ENCODE results near the gene PRKCA. TPM values are rescaled to one million over a fixed set of nuclear protein-coding genes. Genes with fewer than 3 reads are reported as not detected.
A peak's percentile ranks its signal among the peaks of the same experiment; 100 is the strongest.
"Not testable (repeated sequence)": the region's sequence is repeated elsewhere in the genome, so short reads cannot be mapped to it uniquely, and the experiment has no call there.

Gene PRKCA
- total and polyA plus RNA-seq, 4 donors, result 3.0 to 14.1 (median 5.4) TPM

DNA sequence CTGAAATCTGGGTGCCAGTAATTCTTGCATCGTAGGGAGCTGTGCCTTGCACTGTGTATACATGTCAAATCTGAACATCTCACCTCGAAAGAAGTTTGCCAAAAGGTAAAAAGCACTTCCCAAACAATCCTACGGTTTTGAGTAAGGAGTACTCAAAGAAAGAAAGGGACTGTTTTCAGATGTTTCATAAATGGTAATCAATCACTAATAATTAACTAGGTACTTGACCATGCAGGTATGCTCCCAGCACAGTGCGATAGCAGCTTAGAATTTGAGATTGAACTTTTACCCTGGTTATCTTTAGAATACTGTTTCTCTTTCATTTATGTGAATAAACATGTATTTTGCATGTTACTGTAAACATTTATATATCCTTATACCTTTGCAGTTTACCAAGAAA is 39.0 kb downstream of the PRKCA start:
- Histone ChIP-seq H3K27ac (ENCODE audit: low read depth in 1 of 2, low read length in 2 of 2) (peak overlapping the region; percentile 62 to 77), H3K27me3 (ENCODE audit: control insufficient read depth in 4 of 4, insufficient read depth in 4 of 4, low read length in 3 of 4) (no peaks in the 10 kb centered on the region), H3K9me3 (ENCODE audit: control insufficient read depth in 4 of 4, low read length in 3 of 4) (no peaks in the 10 kb centered on the region), H3K36me3 (ENCODE audit: control insufficient read depth in 4 of 4, insufficient read depth in 3 of 4, low read depth in 1 of 4, low read length in 3 of 4) (no peaks in the 10 kb centered on the region), H3K4me1 (ENCODE audit: control insufficient read depth in 4 of 4, insufficient read depth in 4 of 4, low read length in 3 of 4) (peaks cover 4 to 42% (median 32%) of the 10 kb centered on the region in 4 donors), H3K4me3 (ENCODE audit: low read depth in 1 of 3, low read length in 3 of 3) (peak overlapping the region; percentile 14 to 47 (median 41)), H3K9ac (ENCODE audit: low read depth in 1 of 2, low read length in 2 of 2) (peak overlapping the region in 1 of 2 donors; percentile 16)
- peak; percentile 70 to 71 for TF ChIP-seq HNF4A (conservative IDR thresholded peaks at IDR 0.05)
- no peak for TF ChIP-seq FOXA2 (IDR thresholded peaks at IDR 0.05)
- TF ChIP-seq EGR1 (IDR thresholded peaks at IDR 0.05; ENCODE audit: low read depth in 2 of 2), result no peak
- TF ChIP-seq, protein P1, sequence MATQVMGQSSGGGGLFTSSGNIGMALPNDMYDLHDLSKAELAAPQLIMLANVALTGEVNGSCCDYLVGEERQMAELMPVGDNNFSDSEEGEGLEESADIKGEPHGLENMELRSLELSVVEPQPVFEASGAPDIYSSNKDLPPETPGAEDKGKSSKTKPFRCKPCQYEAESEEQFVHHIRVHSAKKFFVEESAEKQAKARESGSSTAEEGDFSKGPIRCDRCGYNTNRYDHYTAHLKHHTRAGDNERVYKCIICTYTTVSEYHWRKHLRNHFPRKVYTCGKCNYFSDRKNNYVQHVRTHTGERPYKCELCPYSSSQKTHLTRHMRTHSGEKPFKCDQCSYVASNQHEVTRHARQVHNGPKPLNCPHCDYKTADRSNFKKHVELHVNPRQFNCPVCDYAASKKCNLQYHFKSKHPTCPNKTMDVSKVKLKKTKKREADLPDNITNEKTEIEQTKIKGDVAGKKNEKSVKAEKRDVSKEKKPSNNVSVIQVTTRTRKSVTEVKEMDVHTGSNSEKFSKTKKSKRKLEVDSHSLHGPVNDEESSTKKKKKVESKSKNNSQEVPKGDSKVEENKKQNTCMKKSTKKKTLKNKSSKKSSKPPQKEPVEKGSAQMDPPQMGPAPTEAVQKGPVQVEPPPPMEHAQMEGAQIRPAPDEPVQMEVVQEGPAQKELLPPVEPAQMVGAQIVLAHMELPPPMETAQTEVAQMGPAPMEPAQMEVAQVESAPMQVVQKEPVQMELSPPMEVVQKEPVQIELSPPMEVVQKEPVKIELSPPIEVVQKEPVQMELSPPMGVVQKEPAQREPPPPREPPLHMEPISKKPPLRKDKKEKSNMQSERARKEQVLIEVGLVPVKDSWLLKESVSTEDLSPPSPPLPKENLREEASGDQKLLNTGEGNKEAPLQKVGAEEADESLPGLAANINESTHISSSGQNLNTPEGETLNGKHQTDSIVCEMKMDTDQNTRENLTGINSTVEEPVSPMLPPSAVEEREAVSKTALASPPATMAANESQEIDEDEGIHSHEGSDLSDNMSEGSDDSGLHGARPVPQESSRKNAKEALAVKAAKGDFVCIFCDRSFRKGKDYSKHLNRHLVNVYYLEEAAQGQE (IDR thresholded peaks at IDR 0.05), result no peak
- peak; percentile 68 to 69 for TF ChIP-seq RXRA (IDR thresholded peaks at IDR 0.05)
- peak; percentile 67 for TF ChIP-seq SP1 (IDR thresholded peaks at IDR 0.05)
- no peak for TF ChIP-seq TAF1 (conservative IDR thresholded peaks at IDR 0.05)
- TF ChIP-seq, protein P2, sequence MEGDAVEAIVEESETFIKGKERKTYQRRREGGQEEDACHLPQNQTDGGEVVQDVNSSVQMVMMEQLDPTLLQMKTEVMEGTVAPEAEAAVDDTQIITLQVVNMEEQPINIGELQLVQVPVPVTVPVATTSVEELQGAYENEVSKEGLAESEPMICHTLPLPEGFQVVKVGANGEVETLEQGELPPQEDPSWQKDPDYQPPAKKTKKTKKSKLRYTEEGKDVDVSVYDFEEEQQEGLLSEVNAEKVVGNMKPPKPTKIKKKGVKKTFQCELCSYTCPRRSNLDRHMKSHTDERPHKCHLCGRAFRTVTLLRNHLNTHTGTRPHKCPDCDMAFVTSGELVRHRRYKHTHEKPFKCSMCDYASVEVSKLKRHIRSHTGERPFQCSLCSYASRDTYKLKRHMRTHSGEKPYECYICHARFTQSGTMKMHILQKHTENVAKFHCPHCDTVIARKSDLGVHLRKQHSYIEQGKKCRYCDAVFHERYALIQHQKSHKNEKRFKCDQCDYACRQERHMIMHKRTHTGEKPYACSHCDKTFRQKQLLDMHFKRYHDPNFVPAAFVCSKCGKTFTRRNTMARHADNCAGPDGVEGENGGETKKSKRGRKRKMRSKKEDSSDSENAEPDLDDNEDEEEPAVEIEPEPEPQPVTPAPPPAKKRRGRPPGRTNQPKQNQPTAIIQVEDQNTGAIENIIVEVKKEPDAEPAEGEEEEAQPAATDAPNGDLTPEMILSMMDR (IDR thresholded peaks at IDR 0.05; ENCODE audit: low read depth, low read length, missing input control), result no peak
- no peak for TF ChIP-seq FOXA1 (IDR thresholded peaks at IDR 0.05)
- TF ChIP-seq, protein P3, sequence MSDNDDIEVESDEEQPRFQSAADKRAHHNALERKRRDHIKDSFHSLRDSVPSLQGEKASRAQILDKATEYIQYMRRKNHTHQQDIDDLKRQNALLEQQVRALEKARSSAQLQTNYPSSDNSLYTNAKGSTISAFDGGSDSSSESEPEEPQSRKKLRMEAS (IDR thresholded peaks at IDR 0.05), result no peak
- TF ChIP-seq YY1 (IDR thresholded peaks at IDR 0.05), result peak; percentile 18
- peak; percentile 19 to 24 for TF ChIP-seq RAD21 (IDR thresholded peaks at IDR 0.05)
- TF ChIP-seq ATF3 (IDR thresholded peaks at IDR 0.05), result no peak
- TF ChIP-seq NR2F2 (IDR thresholded peaks at IDR 0.05), result no peak
- TF ChIP-seq HNF4G (IDR thresholded peaks at IDR 0.05), result peak; percentile 19
- no peak for TF ChIP-seq GABPA (IDR thresholded peaks at IDR 0.05 in 1 of 2, conservative IDR thresholded peaks at IDR 0.05 in 1 of 2)
- no peak for TF ChIP-seq ZBTB33 (IDR thresholded peaks at IDR 0.05)
- no peak for TF ChIP-seq JUND (IDR thresholded peaks at IDR 0.05)
- WGBS, result 36% methylated on average over 4 of the region's 4 CpGs
- DNase-seq (ENCODE audit: low spot score), result no peak

DNA sequence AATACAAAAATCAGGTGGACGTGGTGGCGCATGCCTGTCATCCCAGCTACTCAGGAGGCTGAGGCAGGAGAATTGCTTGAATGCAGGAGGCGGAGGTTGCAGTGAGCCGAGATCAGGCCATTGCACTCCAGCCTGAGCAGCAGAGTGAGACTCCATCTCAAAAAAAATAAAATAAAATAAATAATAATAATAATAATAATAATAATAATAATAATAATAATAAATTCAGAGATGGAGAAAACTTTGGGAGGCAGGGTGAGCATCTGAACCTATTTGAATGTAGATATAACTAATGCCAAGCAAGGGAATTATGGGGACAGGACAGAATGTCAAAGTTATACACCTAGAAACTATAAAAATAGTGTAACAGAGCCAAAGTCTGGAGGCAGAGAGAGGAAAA is 39.9 kb downstream of the PRKCA start:
- H3K4me1 ChIP-seq (ENCODE audit: control insufficient read depth in 4 of 4, insufficient read depth in 4 of 4, low read length in 3 of 4), result peaks cover 4 to 42% (median 32%) of the 10 kb centered on the region in 4 donors
- not testable (repeated sequence) for H3K4me3 ChIP-seq (ENCODE audit: low read depth in 1 of 3, low read length in 3 of 3); DNase-seq (ENCODE audit: low spot score); H3K9me3 ChIP-seq (ENCODE audit: control insufficient read depth in 4 of 4, low read length in 3 of 4); H3K27ac ChIP-seq (ENCODE audit: low read depth in 1 of 2, low read length in 2 of 2); H3K9ac ChIP-seq (ENCODE audit: low read depth in 1 of 2, low read length in 2 of 2); H3K36me3 ChIP-seq (ENCODE audit: control insufficient read depth in 4 of 4, insufficient read depth in 3 of 4, low read depth in 1 of 4, low read length in 3 of 4); H3K27me3 ChIP-seq (ENCODE audit: control insufficient read depth in 4 of 4, insufficient read depth in 4 of 4, low read length in 3 of 4)
- WGBS, result 98% methylated on average over 4 of the region's 4 CpGs

Measured in liver (tissue), 9 donors.